HG03469 (cell line): ENCODE results near the gene APP.
"Not testable (repeated sequence)": the region's sequence is repeated elsewhere in the genome, so short reads cannot be mapped to it uniquely, and the experiment has no call there.

ENCODE experiments used
- ATAC-seq: cut with Tn5 transposase; IDR thresholded peaks from one replicate; pipeline ENCODE4 v1.9.1; 2021; ENCODE audit warnings: mild to moderate bottlenecking, moderate library complexity, moderate number of reproducible peaks; ENCODE audit not compliant: unreplicated experiment

APP gene

GRCh38 chr21:26165331-26165730, 5.2 kb downstream of the APP start:
- no peak for ATAC-seq

GRCh38 chr21:26164311-26164710, 6.3 kb downstream of the APP start:
- ATAC-seq, result no peak

GRCh38 chr21:26162081-26162480, 8.5 kb downstream of the APP start:
- ATAC-seq, result no peak

- no peak for ATAC-seq
Measured at GRCh38 chr21:26159869-26160268, 10.7 kb downstream of the APP start.

GRCh38 chr21:26157801-26158200, 12.8 kb downstream of the APP start:
- ATAC-seq, result no peak

- ATAC-seq, result no peak
Measured at GRCh38 chr21:26154753-26155152, 15.8 kb downstream of the APP start.

GRCh38 chr21:26153758-26154157, 16.8 kb downstream of the APP start:
- ATAC-seq, result no peak

- no peak for ATAC-seq
Measured at GRCh38 chr21:26148840-26149354, 21.7 kb downstream of the APP start.

- ATAC-seq, result no peak
Measured at GRCh38 chr21:26148071-26148839, 22.3 kb downstream of the APP start.

- no peak for ATAC-seq
Measured at GRCh38 chr21:26147535-26147934, 23.0 kb downstream of the APP start.

GRCh38 chr21:26146681-26147080, 23.9 kb downstream of the APP start:
- no peak for ATAC-seq

GRCh38 chr21:26144031-26144430, 26.5 kb downstream of the APP start:
- no peak for ATAC-seq

GRCh38 chr21:26142363-26142762, 28.2 kb downstream of the APP start:
- ATAC-seq, result no peak

- no peak for ATAC-seq
Measured at GRCh38 chr21:26140926-26141325, 29.6 kb downstream of the APP start.

GRCh38 chr21:26140164-26140579, 30.4 kb downstream of the APP start:
- no peak for ATAC-seq

GRCh38 chr21:26138615-26139257, 31.8 kb downstream of the APP start:
- ATAC-seq, result no peak

- ATAC-seq, result no peak
Measured at GRCh38 chr21:26137379-26138060, 33.0 kb downstream of the APP start.

- ATAC-seq, result peak; percentile 93
Measured at GRCh38 chr21:26136671-26137070, 33.9 kb downstream of the APP start.

GRCh38 chr21:26135520-26135919, 35.0 kb downstream of the APP start:
- ATAC-seq, result no peak

GRCh38 chr21:26131554-26131953, 39.0 kb downstream of the APP start:
- ATAC-seq, result no peak

GRCh38 chr21:26131053-26131452, 39.5 kb downstream of the APP start:
- ATAC-seq, result not testable (repeated sequence)
